Trophoblast cell (in vitro differentiated cells and primary cell): ENCODE data around the gene CARNS1.

Experiments used
- DNase-seq, 2 donors: peaks; one replicate each; pipeline ENCODE4 v3.0.0-alpha.2; 2016
- H2AFZ ChIP-seq: 2 replicates; pipeline ENCODE4 v1.6.1; 2013; ENCODE audit warnings: low read length, moderate library complexity, mild to moderate bottlenecking; ENCODE audit not compliant: insufficient read depth, poor library complexity
- H2AK5ac ChIP-seq: 2 replicates; pipeline ENCODE4 v1.6.1; 2013; ENCODE audit warnings: mild to moderate bottlenecking, low read length
- H2BK120ac ChIP-seq: 2 replicates; pipeline ENCODE4 v1.6.1; 2013; ENCODE audit warnings: low read length, mild to moderate bottlenecking, moderate library complexity; ENCODE audit not compliant: insufficient read depth, poor library complexity
- H2BK12ac ChIP-seq: 2 replicates; pipeline ENCODE4 v1.6.1; 2013; ENCODE audit warnings: mild to moderate bottlenecking, low read length, moderate library complexity
- H2BK5ac ChIP-seq: 2 replicates; pipeline ENCODE4 v1.6.1; 2013; ENCODE audit warnings: low read length, low read depth, moderate library complexity, mild to moderate bottlenecking; ENCODE audit not compliant: poor library complexity
- H3K14ac ChIP-seq: 2 replicates; pipeline ENCODE4 v1.6.1; 2013; ENCODE audit warnings: mild to moderate bottlenecking, low read length
- H3K18ac ChIP-seq: 2 replicates; pipeline ENCODE4 v1.6.1; 2013; ENCODE audit warnings: mild to moderate bottlenecking, low read length
- H3K23ac ChIP-seq: 2 replicates; pipeline ENCODE4 v1.6.1; 2013; ENCODE audit warnings: low read length
- H3K27ac ChIP-seq: 2 replicates; pipeline ENCODE4 v1.5.1; 2013; ENCODE audit warnings: low read depth, mild to moderate bottlenecking, inconsistent platforms, low read length, moderate library complexity
- H3K27me3 ChIP-seq: 2 replicates; pipeline ENCODE4 v1.6.1; 2013; ENCODE audit warnings: inconsistent platforms, mild to moderate bottlenecking, low read length, moderate library complexity; ENCODE audit not compliant: insufficient read depth
- H3K36me3 ChIP-seq, 2 experiments: 1 replicate in 1 of 2; 2 replicates in 1 of 2; pipeline ENCODE4 v1.6.1; 2013; ENCODE audit warnings: low read length in 2 of 2, mild to moderate bottlenecking in 2 of 2, moderate library complexity in 1 of 2; ENCODE audit not compliant: insufficient read depth in 2 of 2, control insufficient read depth in 1 of 2
- H3K4ac ChIP-seq: 2 replicates; pipeline ENCODE4 v1.6.1; 2013; ENCODE audit warnings: low read depth, mild to moderate bottlenecking, low read length, moderate library complexity
- H3K4me1 ChIP-seq, 2 experiments: 1 replicate in 1 of 2; 2 replicates in 1 of 2; pipeline ENCODE4 v1.6.1; 2013; ENCODE audit warnings: low read length in 2 of 2, mild to moderate bottlenecking in 2 of 2, moderate library complexity in 1 of 2; ENCODE audit not compliant: insufficient read depth in 2 of 2, control insufficient read depth in 1 of 2
- H3K4me2 ChIP-seq: 2 replicates; pipeline ENCODE4 v1.6.1; 2013; ENCODE audit warnings: inconsistent platforms, mild to moderate bottlenecking, low read length, moderate library complexity
- H3K4me3 ChIP-seq: 2 replicates; pipeline ENCODE4 v1.5.1; 2013; ENCODE audit warnings: mild to moderate bottlenecking, low read depth, low read length, inconsistent platforms
- H3K79me1 ChIP-seq: one replicate; pipeline ENCODE4 v1.6.1; 2013; ENCODE audit warnings: low read length
- H3K79me2 ChIP-seq: 2 replicates; pipeline ENCODE4 v1.6.1; 2013; ENCODE audit warnings: low read length, mild to moderate bottlenecking; ENCODE audit not compliant: control insufficient read depth, insufficient read depth, poor library complexity
- H3K9ac ChIP-seq: 2 replicates; pipeline ENCODE4 v1.6.1; 2013; ENCODE audit warnings: mild to moderate bottlenecking, low read length
- H3K9me3 ChIP-seq: 2 replicates; pipeline ENCODE4 v1.6.1; 2013; ENCODE audit warnings: low read depth, mild to moderate bottlenecking, control low read depth, inconsistent platforms, low read length; ENCODE audit not compliant: insufficient read depth
- H4K12ac ChIP-seq: 2 replicates; pipeline ENCODE4 v1.6.1; 2013; ENCODE audit warnings: low read depth, mild to moderate bottlenecking, low read length, moderate library complexity
- H4K8ac ChIP-seq: 2 replicates; pipeline ENCODE4 v1.6.1; 2013; ENCODE audit warnings: low read depth, mild to moderate bottlenecking, low read length, moderate library complexity
- H4K91ac ChIP-seq: one replicate; pipeline ENCODE4 v1.6.1; 2013; ENCODE audit warnings: low read depth, mild to moderate bottlenecking, low read length, moderate library complexity
- WGBS: extraction: QIAGEN DNeasy Blood & Tissue Kit; methylation state at CpG from one replicate; pipeline ENCODE4 v1.1.7; 2013; ENCODE audit warnings: missing lambda C conversion rate; ENCODE audit not compliant: insufficient read length, insufficient coverage; ENCODE audit errors: extremely low coverage; 5-methylcytosine and 5-hydroxymethylcytosine counted together

CARNS1 gene

DNA sequence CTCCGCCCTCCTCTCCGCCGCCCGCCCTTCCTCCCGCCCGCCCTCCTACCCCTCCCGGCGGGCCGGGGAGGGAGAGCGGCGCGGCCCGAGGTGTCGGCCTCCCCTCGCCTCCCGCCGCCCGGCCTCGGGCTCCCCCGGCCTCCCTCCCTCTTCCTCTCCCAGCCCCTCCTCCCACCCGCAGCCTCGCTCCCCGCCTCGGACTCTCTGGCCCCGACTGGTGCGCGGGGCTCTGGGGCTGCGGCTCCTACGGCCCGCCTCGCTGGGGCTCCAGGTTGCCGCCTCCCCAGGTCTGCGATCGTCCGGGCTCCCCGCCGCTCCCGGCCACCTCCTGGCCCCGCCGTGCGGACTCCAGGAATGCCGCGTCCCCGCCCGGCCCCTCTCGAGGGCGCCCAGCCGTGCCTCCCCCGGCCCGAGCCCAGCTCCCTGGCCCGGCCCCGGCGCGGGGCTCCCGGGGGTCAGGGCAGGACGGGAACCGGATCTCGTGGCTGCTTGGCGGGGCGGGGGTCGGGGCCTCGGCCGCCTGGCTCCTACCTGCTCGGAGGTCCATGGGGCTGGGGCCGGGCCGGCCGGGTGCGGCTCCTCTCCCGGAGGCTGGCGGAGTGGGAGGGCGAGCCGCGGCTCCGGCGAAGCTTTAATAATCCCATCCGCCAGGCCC lies 42.4 kb upstream of the CARNS1 start, which contains the start of gene CLCF1:
CLCF1 (minus strand) TSS at position 606 of the 655 bp plus-strand sequence; CDS start at position 547, 59 bp downstream.
- Histone ChIP-seq H2BK5ac (peak within 1 kb of the TSS; percentile 81), H2AK5ac (peak within 1 kb of the TSS; percentile 38), H3K4me1 (peaks cover 38 to 41% of the 10 kb centered on the region in 2 experiments), H2AFZ (peak within 1 kb of the TSS; percentile 75), H3K36me3 (no peaks in the 10 kb centered on the region), H3K27me3 (peaks cover 15% of the 10 kb centered on the region), H3K9ac (peak within 1 kb of the TSS; percentile 72), H4K8ac (peak within 1 kb of the TSS; percentile 82), H3K79me1 (peaks cover 28% of the 10 kb centered on the region), H3K18ac (peak within 1 kb of the TSS; percentile 82), H3K4ac (peak within 1 kb of the TSS; percentile 82), H2BK12ac (peak within 1 kb of the TSS; percentile 28), H3K4me3 (peak within 1 kb of the TSS; percentile 76), H4K91ac (peak within 1 kb of the TSS; percentile 96), H3K14ac (peak within 1 kb of the TSS; percentile 88), H3K4me2 (peak within 1 kb of the TSS; percentile 72), H3K79me2 (peaks cover 5% of the 10 kb centered on the region), H3K27ac (peak within 1 kb of the TSS; percentile 68), H2BK120ac (peak within 1 kb of the TSS; percentile 88), H3K23ac (no peak within 1 kb of the TSS), H4K12ac (peak within 1 kb of the TSS; percentile 84), H3K9me3 (peaks cover 2% of the 10 kb centered on the region)
- peak; percentile 43 to 65 for DNase-seq
- no CpG with 5 or more reads among the region's 76 CpGs for WGBS

DNA sequence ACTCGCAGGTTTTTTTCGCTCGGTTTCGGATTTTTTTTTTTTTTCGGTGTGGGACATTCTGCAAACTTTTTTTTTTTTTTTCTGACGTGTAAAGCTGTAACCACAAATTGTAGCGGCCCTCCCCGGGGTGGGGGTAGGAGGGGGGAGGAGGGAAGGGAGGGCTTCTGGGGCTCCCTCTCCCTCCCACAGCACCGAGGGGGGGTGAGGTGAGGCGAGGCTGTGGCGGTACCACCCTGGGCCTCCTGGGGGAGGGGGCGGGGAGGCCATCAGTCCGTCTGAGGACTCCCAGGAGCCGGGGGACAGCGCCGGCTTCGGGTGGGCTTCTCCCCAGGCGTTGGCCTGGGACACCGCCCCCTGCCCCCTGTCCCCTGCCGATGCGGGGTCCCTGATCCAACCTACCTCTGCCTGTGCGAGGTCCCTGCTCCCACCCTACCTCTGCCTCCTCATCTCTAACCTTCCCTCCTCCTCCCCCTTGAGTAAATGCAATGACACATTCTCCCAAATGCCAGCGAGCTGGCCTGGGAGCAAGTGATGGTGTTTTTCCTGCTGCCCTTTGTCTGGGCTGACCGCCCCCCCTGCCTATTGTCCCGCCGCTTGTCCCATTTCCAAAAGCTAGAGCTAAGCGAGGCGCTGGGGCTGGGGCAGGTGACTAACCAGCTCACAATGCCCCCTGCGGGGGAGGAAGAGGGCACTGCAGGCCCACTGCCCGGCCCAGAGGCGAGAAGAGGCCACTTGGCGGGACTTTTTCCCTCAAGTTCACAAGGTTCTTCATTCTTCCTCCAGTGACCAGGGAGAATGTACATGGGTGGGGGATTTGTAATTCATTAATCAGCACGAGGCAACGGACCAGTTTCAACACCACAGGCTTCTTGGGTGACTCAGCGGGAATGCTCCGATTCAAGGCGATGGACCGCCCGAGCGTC lies 41.6 kb upstream of the CARNS1 start:
- Histone ChIP-seq H2BK12ac (peak overlapping the region; percentile 15), H3K4ac (no peak overlapping the region), H3K4me3 (peak overlapping the region; percentile 76), H3K79me2 (peaks cover 5% of the 10 kb centered on the region), H3K9ac (peak overlapping the region; percentile 70), H2BK120ac (peak overlapping the region; percentile 88), H2BK5ac (no peak overlapping the region), H3K4me1 (peaks cover 39 to 46% of the 10 kb centered on the region in 2 experiments), H2AFZ (peak overlapping the region; percentile 23), H3K23ac (no peak overlapping the region), H2AK5ac (no peak overlapping the region), H3K27ac (peak overlapping the region; percentile 68), H3K18ac (peak overlapping the region; percentile 22), H4K12ac (no peak overlapping the region), H3K9me3 (no peaks in the 10 kb centered on the region), H3K14ac (peak overlapping the region; percentile 39), H3K79me1 (peaks cover 28% of the 10 kb centered on the region), H3K36me3 (no peaks in the 10 kb centered on the region), H3K4me2 (peak overlapping the region; percentile 72), H3K27me3 (peaks cover 15% of the 10 kb centered on the region), H4K8ac (peak overlapping the region; percentile 46), H4K91ac (peak overlapping the region; percentile 96)
- WGBS = no CpG with 5 or more reads among the region's 40 CpGs
- DNase-seq = peak; percentile 93 to 96

DNA sequence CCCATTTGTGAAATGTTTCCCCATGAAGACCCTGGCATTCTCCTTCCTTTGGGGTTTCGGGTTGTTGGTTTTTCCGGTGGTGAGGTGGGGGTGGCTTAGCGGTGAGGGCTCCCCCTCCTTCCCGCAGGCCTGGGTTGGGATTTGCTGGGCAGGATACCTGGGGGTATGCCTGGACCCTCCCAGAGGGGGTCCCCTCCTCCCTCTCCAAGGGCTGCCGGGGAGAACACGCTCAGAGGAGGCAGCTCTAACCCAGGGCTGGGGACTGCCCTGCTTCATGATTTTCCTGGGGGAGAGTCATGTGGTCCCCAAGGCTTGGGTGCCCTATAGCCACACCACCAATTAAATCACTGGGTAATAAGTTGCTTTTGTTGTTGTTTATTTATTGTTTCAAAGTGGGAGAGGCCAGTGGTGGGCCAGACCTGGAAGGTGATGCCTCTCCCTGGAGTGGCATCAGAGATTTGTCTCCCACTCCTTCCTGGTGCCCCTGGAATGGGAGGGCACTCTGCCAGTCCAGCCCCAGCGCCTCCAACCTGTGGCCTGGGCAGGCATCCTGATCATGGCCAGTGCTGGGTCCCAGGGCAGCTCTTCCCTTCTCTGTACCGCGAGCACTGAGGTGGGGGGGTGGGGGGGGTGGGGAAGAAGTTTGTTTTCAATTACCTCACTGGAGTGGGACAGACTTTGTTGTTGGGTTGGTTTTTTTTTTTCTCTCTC lies 40.8 kb upstream of the CARNS1 start:
- peaks cover 1% of the 10 kb centered on the region for H3K9me3 ChIP-seq
- no peak overlapping the region for H3K23ac ChIP-seq
- H3K4ac ChIP-seq = no peak overlapping the region
- H2BK120ac ChIP-seq = peak overlapping the region; percentile 18
- peak overlapping the region; percentile 15 for H2BK12ac ChIP-seq
- peaks cover 15% of the 10 kb centered on the region for H3K27me3 ChIP-seq
- peaks cover 5% of the 10 kb centered on the region for H3K79me2 ChIP-seq
- peak overlapping the region; percentile 36 for H3K14ac ChIP-seq
- peaks cover 29% of the 10 kb centered on the region for H3K79me1 ChIP-seq
- H4K91ac ChIP-seq = peak overlapping the region; percentile 50
- WGBS = no CpG with 5 or more reads among the region's 9 CpGs
- H4K12ac ChIP-seq = peak overlapping the region; percentile 35
- peak overlapping the region; percentile 22 for H3K18ac ChIP-seq
- DNase-seq = no peak
- peak overlapping the region; percentile 72 for H3K4me2 ChIP-seq
- peaks cover 39 to 47% of the 10 kb centered on the region in 2 experiments for H3K4me1 ChIP-seq
- no peaks in the 10 kb centered on the region for H3K36me3 ChIP-seq
- no peak overlapping the region for H2BK5ac ChIP-seq
- H3K4me3 ChIP-seq = no peak overlapping the region
- no peak overlapping the region for H2AK5ac ChIP-seq
- no peak overlapping the region for H2AFZ ChIP-seq
- H3K9ac ChIP-seq = no peak overlapping the region
- H4K8ac ChIP-seq = peak overlapping the region; percentile 46
- peak overlapping the region; percentile 34 for H3K27ac ChIP-seq
